A549 (cell line): ENCODE results near the gene STT3B. TPM values are rescaled to one million over a fixed set of nuclear protein-coding genes. Genes with fewer than 3 reads are reported as not detected.
A peak's percentile ranks its signal among the peaks of the same experiment; 100 is the strongest.

ENCODE experiments used
- ATAC-seq, 2 experiments: fragments of 200-7000 bp in 1 of 2; fragments of >200 bp in 1 of 2; cut with Nextera tagmentation in 1 of 2; cut with Tn5 transposase in 1 of 2; 3 replicates each; pipeline versions ENCODE4 v1.8.0 to v1.9.1; 2018 to 2020; ENCODE audit warnings: mild to moderate bottlenecking in 1 of 2, moderate library complexity in 1 of 2
- CTCF ChIA-PET: fragments of 300-600 bp; sonication (Branson Sonifier 250); formaldehyde crosslinking; extraction: SDS; loops from one replicate; lab custom pipeline; 2021; ENCODE audit warnings: antibody characterized with exemption, inconsistent platforms; lab: Yijun Ruan, JAX
- POLR2A ChIA-PET: fragments of 350-600 bp; formaldehyde crosslinking; extraction: SDS; loops from one replicate; lab custom pipeline; 2021; ENCODE audit warnings: antibody characterized with exemption, inconsistent platforms; lab: Yijun Ruan, JAX
- DNase-seq, 2 experiments: peaks; one replicate each; pipeline versions ENCODE4 v3.0.0 to v3.0.0-alpha.2; 2011 to 2016; ENCODE audit warnings: low read depth in 1 of 2, low spot score in 1 of 2
- FAIRE-seq: peaks from 2 replicates; lab custom pipeline; 2011; peaks lifted over from hg19 to GRCh38; lab: Jason Lieb, UNC
- H3K27ac ChIP-seq, 2 experiments: fragments of >200 bp; sonication (Bioruptor Twin); formaldehyde crosslinking; 3 replicates each; pipeline ENCODE4 v1.5.1; 2016 to 2017
- H3K4me1 ChIP-seq: fragments of >200 bp; sonication (Bioruptor Twin); formaldehyde crosslinking; 3 replicates; pipeline ENCODE4 v1.6.1; 2016
- H3K4me2 ChIP-seq: fragments of >200 bp; sonication (Bioruptor Twin); formaldehyde crosslinking; 3 replicates; pipeline ENCODE4 v1.6.1; 2016
- H3K4me3 ChIP-seq: fragments of >200 bp; sonication (Bioruptor Twin); formaldehyde crosslinking; 3 replicates; pipeline ENCODE4 v1.5.1; 2016
- H3K9me3 ChIP-seq: fragments of >200 bp; sonication (Bioruptor Twin); formaldehyde crosslinking; 3 replicates; pipeline ENCODE4 v1.6.1; 2016
- BHLHE40 ChIP-seq: IDR thresholded peaks from 2 replicates; pipeline ENCODE4 v1.6.1; 2012; ENCODE audit warnings: low read depth, low read length, inconsistent platforms
- CEBPB ChIP-seq, 2 experiments: fragments of >200 bp in 1 of 2; sonication (Bioruptor Twin) in 1 of 2; formaldehyde crosslinking in 1 of 2; IDR thresholded peaks; 2 replicates each; pipeline ENCODE4 v1.6.1; 2012 to 2016
- CHD4 ChIP-seq: fragments of 200-600 bp; sonication (generic); IDR thresholded peaks from 2 replicates; pipeline ENCODE4 v1.6.1; 2016; ENCODE audit warnings: antibody characterized with exemption, mild to moderate bottlenecking, borderline replicate concordance
- CTCF ChIP-seq: fragments of >200 bp; sonication (Bioruptor Twin); formaldehyde crosslinking; IDR thresholded peaks from 3 replicates; pipeline ENCODE4 v1.5.1; 2016
- EHF ChIP-seq: fragments of 250-450 bp; sonication (Bioruptor Pico); IDR thresholded peaks from 2 replicates; pipeline ENCODE4 v1.5.0; 2020; ENCODE audit warnings: mild to moderate bottlenecking
- ELK1 ChIP-seq: fragments of 150-350 bp; IDR thresholded peaks from 2 replicates; pipeline ENCODE4 v1.6.1; 2014; ENCODE audit warnings: low read depth, mild to moderate bottlenecking, low read length
- FOSB ChIP-seq: fragments of 250-450 bp; sonication (Bioruptor Pico); IDR thresholded peaks from 2 replicates; pipeline ENCODE4 v1.5.0; 2020; ENCODE audit warnings: mild to moderate bottlenecking, moderate library complexity
- FOSL2 ChIP-seq, 2 experiments: fragments of 450-650 bp in 1 of 2; fragments of >200 bp in 1 of 2; sonication (Bioruptor Twin) in 1 of 2; formaldehyde crosslinking; IDR thresholded peaks; 2 replicates each; pipeline versions ENCODE4 v1.5.0 to v1.6.1; 2016 to 2020; ENCODE audit warnings: mild to moderate bottlenecking in 1 of 2, moderate library complexity in 1 of 2
- FOXS1 ChIP-seq: fragments of 250-450 bp; sonication (Bioruptor Pico); IDR thresholded peaks from 2 replicates; pipeline ENCODE4 v1.5.0; 2020; ENCODE audit warnings: mild to moderate bottlenecking, moderate library complexity
- HES2 ChIP-seq: fragments of >200 bp; sonication (Bioruptor Twin); formaldehyde crosslinking; IDR thresholded peaks from 2 replicates; pipeline ENCODE4 v1.6.1; 2016
- JUNB ChIP-seq: fragments of >200 bp; sonication (Bioruptor Twin); formaldehyde crosslinking; IDR thresholded peaks from 2 replicates; pipeline ENCODE4 v1.6.1; 2016
- KDM5A ChIP-seq: fragments of 200-600 bp; sonication (generic); IDR thresholded peaks from 2 replicates; pipeline ENCODE4 v1.6.1; 2016; ENCODE audit warnings: antibody characterized with exemption, mild to moderate bottlenecking
- MAX ChIP-seq: IDR thresholded peaks from 2 replicates; pipeline ENCODE4 v1.6.1; 2012
- MYC ChIP-seq: IDR thresholded peaks from 2 replicates; pipeline ENCODE4 v1.6.1; 2012; ENCODE audit warnings: mild to moderate bottlenecking, inconsistent platforms, low read length, improper control_type of control experiment, borderline replicate concordance
- NR3C1 ChIP-seq: fragments of >200 bp; sonication (Bioruptor Twin); formaldehyde crosslinking; IDR thresholded peaks from 3 replicates; pipeline ENCODE4 v1.6.1; 2017
- RAD21 ChIP-seq, 2 experiments: fragments of >200 bp in 1 of 2; sonication (Bioruptor Twin) in 1 of 2; formaldehyde crosslinking in 1 of 2; IDR thresholded peaks in 1 of 2; conservative IDR thresholded peaks in 1 of 2; 2 replicates in 1 of 2; 3 replicates in 1 of 2; pipeline ENCODE4 v1.6.1; 2012 to 2018; ENCODE audit warnings: inconsistent platforms in 1 of 2
- RCOR1 ChIP-seq: fragments of 150-350 bp; IDR thresholded peaks from 2 replicates; pipeline ENCODE4 v1.6.1; 2014; ENCODE audit warnings: antibody characterized with exemption, low read length, low read depth
- SREBF2 ChIP-seq: fragments of 450-650 bp; IDR thresholded peaks from 2 replicates; pipeline ENCODE4 v1.6.1; 2014; ENCODE audit warnings: mild to moderate bottlenecking, moderate library complexity
- ZNF302 ChIP-seq: fragments of 250-450 bp; sonication (Bioruptor Pico); IDR thresholded peaks from 2 replicates; pipeline ENCODE4 v1.9.0; 2021; ENCODE audit warnings: inconsistent platforms, mild to moderate bottlenecking, moderate library complexity
- ZSCAN20 ChIP-seq: fragments of 250-450 bp; sonication (Bioruptor Pico); IDR thresholded peaks from 2 replicates; pipeline ENCODE4 v1.8.0; 2022; ENCODE audit warnings: mild to moderate bottlenecking, moderate library complexity
- whole genome bisulfite sequencing: methylation state at CpG from one replicate; pipeline ENCODE4 v1.1.6; 2017; ENCODE audit errors: missing lambda C conversion rate; 5-methylcytosine and 5-hydroxymethylcytosine counted together
- polyA plus RNA-seq, 4 experiments: library from polyadenylated mRNA; depleted of rRNA in 3 of 4; stranded (reverse); fragments of >200 nt; fragmentation: RNase III in 1 of 4; extraction: RNeasy Plus Mini Kit Qiagen cat#74134 plus additional on column Dnase treatment in 1 of 4; gene quantifications; 2 replicates in 3 of 4; 3 replicates in 1 of 4; pipeline ENCODE4 v1.2.3, GENCODE V29; 2011 to 2017
- TF ChIP-seq, protein P1 (sequence below): IDR thresholded peaks from 2 replicates; pipeline ENCODE4 v1.6.1; 2012
- TF ChIP-seq, protein P2 (sequence below): IDR thresholded peaks from 2 replicates; pipeline ENCODE4 v1.6.1; 2012; ENCODE audit warnings: low read depth, borderline replicate concordance

STT3B gene
- polyA plus RNA-seq, 2 of the 4 experiments (the other 2 are of a cell fraction): 92.1 to 171 TPM

DNA sequence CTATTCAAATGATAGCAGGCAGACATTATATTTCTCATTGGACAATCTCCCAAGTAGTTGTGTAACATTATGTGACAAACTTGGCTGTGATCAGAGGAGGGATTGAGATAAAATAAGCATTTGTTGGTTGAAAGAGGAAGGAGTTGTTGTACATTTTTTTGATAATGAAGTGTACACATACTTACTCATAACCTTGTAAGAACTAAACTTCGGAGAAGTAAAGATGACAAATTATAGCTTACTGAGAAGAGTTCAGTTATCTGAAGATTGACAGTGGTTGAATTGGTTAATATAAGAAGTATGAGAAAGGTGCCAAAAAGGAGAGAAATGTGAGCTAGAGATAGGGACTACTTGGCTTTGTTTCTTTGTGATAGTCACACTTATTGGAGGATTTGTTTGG lies 32.6 kb downstream of the STT3B start:
- ChIA-PET POLR2A (no interaction called here), CTCF (interaction anchor here (1.7 kb wide), 1 partner anchor 32 kb away, joined by 6 read pairs; the partner anchor contains the start of gene STT3B)
- no peak for FAIRE-seq
- Histone ChIP-seq H3K4me3 (no peak overlapping the region), H3K9me3 (peaks cover 5% of the 10 kb centered on the region; the same call in 1 of the 3 replicates), H3K4me1 (peaks cover 13% of the 10 kb centered on the region), H3K4me2 (peak overlapping the region; percentile 7; the same call in 1 of the 3 replicates), H3K27ac (no peak overlapping the region)
- TF ChIP-seq FOSB (CRISPR knock-in tag): no peak
- no peak for TF ChIP-seq CEBPB (IDR thresholded peaks at IDR 0.05)
- TF ChIP-seq, protein P1, sequence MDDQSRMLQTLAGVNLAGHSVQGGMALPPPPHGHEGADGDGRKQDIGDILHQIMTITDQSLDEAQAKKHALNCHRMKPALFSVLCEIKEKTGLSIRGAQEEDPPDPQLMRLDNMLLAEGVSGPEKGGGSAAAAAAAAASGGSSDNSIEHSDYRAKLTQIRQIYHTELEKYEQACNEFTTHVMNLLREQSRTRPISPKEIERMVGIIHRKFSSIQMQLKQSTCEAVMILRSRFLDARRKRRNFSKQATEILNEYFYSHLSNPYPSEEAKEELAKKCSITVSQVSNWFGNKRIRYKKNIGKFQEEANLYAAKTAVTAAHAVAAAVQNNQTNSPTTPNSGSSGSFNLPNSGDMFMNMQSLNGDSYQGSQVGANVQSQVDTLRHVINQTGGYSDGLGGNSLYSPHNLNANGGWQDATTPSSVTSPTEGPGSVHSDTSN: no peak
- TF ChIP-seq CHD4: no peak
- no peak for TF ChIP-seq BHLHE40
- no peak for TF ChIP-seq FOSL2 (IDR thresholded peaks at IDR 0.05)
- TF ChIP-seq FOSL2 (CRISPR knock-in tag; IDR thresholded peaks at IDR 0.05): no peak
- TF ChIP-seq NR3C1: no peak
- TF ChIP-seq, protein P2, sequence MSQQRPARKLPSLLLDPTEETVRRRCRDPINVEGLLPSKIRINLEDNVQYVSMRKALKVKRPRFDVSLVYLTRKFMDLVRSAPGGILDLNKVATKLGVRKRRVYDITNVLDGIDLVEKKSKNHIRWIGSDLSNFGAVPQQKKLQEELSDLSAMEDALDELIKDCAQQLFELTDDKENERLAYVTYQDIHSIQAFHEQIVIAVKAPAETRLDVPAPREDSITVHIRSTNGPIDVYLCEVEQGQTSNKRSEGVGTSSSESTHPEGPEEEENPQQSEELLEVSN: no peak
- no peak for TF ChIP-seq HES2
- TF ChIP-seq MAX: no peak
- 53% methylated on average over 1 of the region's 1 CpG for WGBS
- no peak for ATAC-seq
- DNase-seq: no peak

- Histone ChIP-seq H3K4me3 (no peak overlapping the region), H3K4me1 (peaks cover 13% of the 10 kb centered on the region), H3K9me3 (no peaks in the 10 kb centered on the region), H3K27ac (no peak overlapping the region), H3K4me2 (no peak overlapping the region)
- TF ChIP-seq ELK1: no peak
- peak; percentile 41 for TF ChIP-seq CTCF
- no peak for TF ChIP-seq ZSCAN20
- no peak for TF ChIP-seq KDM5A
- no peak for TF ChIP-seq RCOR1
- TF ChIP-seq BHLHE40: no peak
- peak in 1 of 2 experiments; percentile 23; a peak in 2 of 5 replicates for TF ChIP-seq RAD21 (conservative IDR thresholded peaks at IDR 0.05 in 1 of 2, IDR thresholded peaks at IDR 0.05 in 1 of 2)
- TF ChIP-seq ZNF302 (CRISPR knock-in tag): no peak
- no peak for TF ChIP-seq FOXS1 (CRISPR knock-in tag)
- no peak for TF ChIP-seq NR3C1
- no peak for TF ChIP-seq HES2
- TF ChIP-seq, protein P1: no peak
- no peak for TF ChIP-seq MYC
- no peak for TF ChIP-seq JUNB
- no peak for TF ChIP-seq EHF (CRISPR knock-in tag)
- no peak for TF ChIP-seq CHD4
- no peak for TF ChIP-seq SREBF2
- FAIRE-seq (no peak), DNase-seq (peak in 1 of 2 experiments; percentile 14), ATAC-seq (peak; percentile 71 to 77; a peak in 4 of 6 replicates)
- 79% methylated on average over 1 of the region's 1 CpG for WGBS
- CTCF ChIA-PET: interaction anchor here (1.1 kb wide), 1 partner anchor 42 kb away, joined by 3 read pairs; no protein-coding TSS in a partner anchor
- POLR2A ChIA-PET: no interaction called here
These were observed 34.3 kb downstream of the STT3B start for GRCh38 chr3:31567036-31567435.
